HFFc6 (cell line): Measurements from ENCODE around the gene CCL20. TPM values are rescaled to one million over a fixed set of nuclear protein-coding genes. Genes with fewer than 3 reads are reported as not detected.

Source experiments
- DNase-seq: peaks from one replicate; pipeline ENCODE4 v3.0.0-alpha.2; 2018
- H3K27ac Mint-ChIP-seq: 2 replicates; pipeline ENCODE4 v1.8.0; 2020; ENCODE audit warnings: mild to moderate bottlenecking, mixed read lengths
- H3K27me3 Mint-ChIP-seq: 2 replicates; pipeline ENCODE4 v1.8.0; 2021; ENCODE audit warnings: mild to moderate bottlenecking, moderate library complexity, mixed read lengths; ENCODE audit not compliant: insufficient read depth
- H3K36me3 Mint-ChIP-seq: 2 replicates; pipeline ENCODE4 v1.8.0; 2021; ENCODE audit warnings: low read depth, mixed read lengths
- H3K4me1 Mint-ChIP-seq: 2 replicates; pipeline ENCODE4 v1.8.0; 2020; ENCODE audit warnings: low read depth, mixed read lengths
- H3K4me3 Mint-ChIP-seq: 2 replicates; pipeline ENCODE4 v1.8.0; 2020; ENCODE audit warnings: mild to moderate bottlenecking, moderate library complexity, mixed read lengths
- H3K9me3 Mint-ChIP-seq: 2 replicates; pipeline ENCODE4 v1.8.0; 2020; ENCODE audit warnings: mild to moderate bottlenecking, mixed read lengths
- CTCF ChIP-seq: fragments of 200-600 bp; sonication (generic); IDR thresholded peaks from 2 replicates; pipeline ENCODE4 v1.5.0; 2021; ENCODE audit warnings: antibody characterized with exemption, mild to moderate bottlenecking
- total RNA-seq, 6 experiments: library from RNA; stranded (reverse); fragmentation: NEBNext Ultra II Directional; extraction: Animal tissue kit (Norgen Biotek cat#: 25700); gene quantifications; 2 replicates in 1 of 6; 3 replicates in 5 of 6; pipeline ENCODE4 v1.2.3, GENCODE V29; 2021

Gene CCL20
- total RNA-seq, 6 experiments from 2014 or later = not detected

DNA sequence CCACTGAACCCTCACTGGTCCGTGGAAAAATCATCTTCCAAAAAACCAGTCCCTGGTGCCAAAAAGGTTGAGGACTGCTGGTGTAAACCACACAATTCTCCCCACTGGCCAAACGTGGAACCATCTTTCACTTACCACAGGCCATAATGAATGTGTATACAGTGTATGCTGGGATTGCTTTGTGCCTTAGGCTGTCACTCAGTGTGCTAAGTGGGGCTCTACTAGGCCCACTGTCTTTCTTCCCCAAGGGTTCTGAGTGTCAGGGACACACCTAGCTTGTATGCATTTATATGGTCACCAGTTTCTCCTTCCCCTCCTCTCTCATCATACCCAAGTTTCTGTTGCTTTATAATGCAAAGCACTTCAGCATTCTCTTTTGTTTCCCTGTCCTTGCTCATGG, 40.7 kb upstream of the CCL20 start:
- no peak for DNase-seq
- Mint-ChIP-seq H3K36me3 (no peaks in the 10 kb centered on the region), H3K27ac (no peak overlapping the region), H3K9me3 (no peaks in the 10 kb centered on the region), H3K4me3 (no peak overlapping the region), H3K27me3 (peaks cover 4% of the 10 kb centered on the region; the same call in 1 of the 2 replicates), H3K4me1 (no peaks in the 10 kb centered on the region)
- TF ChIP-seq CTCF = no peak

DNA sequence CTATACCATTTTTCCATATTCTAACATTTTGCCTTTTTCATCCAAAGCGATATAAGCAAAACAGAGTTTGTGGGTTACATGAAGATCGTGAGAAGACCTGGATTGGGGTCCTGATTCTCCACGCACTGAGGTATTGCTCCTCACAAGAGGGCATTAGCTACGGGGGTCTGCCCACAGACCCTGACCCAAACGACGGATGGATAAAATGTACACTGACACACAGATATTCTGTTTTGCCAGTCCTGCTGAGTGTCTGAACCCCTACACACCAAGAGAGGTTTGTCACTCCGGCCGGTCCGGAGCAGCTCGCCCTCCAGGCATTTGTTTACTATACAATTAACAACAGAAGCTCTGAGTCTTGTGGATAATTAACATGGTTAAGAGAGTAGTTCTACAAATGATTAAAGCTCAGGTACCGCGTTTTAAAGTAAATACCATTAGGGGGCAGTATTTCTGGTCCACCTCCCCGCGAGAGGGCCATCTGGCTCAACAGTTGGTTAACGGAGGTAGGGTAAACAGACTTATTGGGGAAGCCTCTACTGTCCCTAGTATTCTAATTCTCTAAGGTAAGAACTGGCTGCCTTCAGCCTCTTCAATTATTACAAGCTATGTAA, 39.5 kb upstream of the CCL20 start:
- H3K36me3 Mint-ChIP-seq = no peaks in the 10 kb centered on the region
- DNase-seq = no peak

GRCh38 chr2:227774895-227775842, 38.5 kb upstream of the CCL20 start:
- peaks cover 6% of the 10 kb centered on the region for H3K27me3 Mint-ChIP-seq
- H3K4me3 Mint-ChIP-seq = no peak overlapping the region
- H3K9me3 Mint-ChIP-seq = no peaks in the 10 kb centered on the region
- no peaks in the 10 kb centered on the region for H3K36me3 Mint-ChIP-seq
- no peak for DNase-seq
- H3K27ac Mint-ChIP-seq = no peak overlapping the region
- TF ChIP-seq CTCF = no peak
- H3K4me1 Mint-ChIP-seq = no peaks in the 10 kb centered on the region

More for the DNA sequence above, 39.5 kb upstream of the CCL20 start:
- peak; percentile 72 for TF ChIP-seq CTCF
- no peak overlapping the region for H3K27ac Mint-ChIP-seq
- H3K4me1 Mint-ChIP-seq = no peaks in the 10 kb centered on the region
- no peak overlapping the region for H3K4me3 Mint-ChIP-seq
- peaks cover 9% of the 10 kb centered on the region for H3K27me3 Mint-ChIP-seq
- no peaks in the 10 kb centered on the region for H3K9me3 Mint-ChIP-seq

GRCh38 chr2:227780981-227781615, 32.5 kb upstream of the CCL20 start:
- peaks cover 20% of the 10 kb centered on the region for H3K27me3 Mint-ChIP-seq
- no peak for TF ChIP-seq CTCF
- no peak overlapping the region for H3K4me3 Mint-ChIP-seq

GRCh38 chr2:227781841-227782240, 31.8 kb upstream of the CCL20 start:
- no peak overlapping the region for H3K27ac Mint-ChIP-seq
- peaks cover 20% of the 10 kb centered on the region for H3K27me3 Mint-ChIP-seq

More at GRCh38 chr2:227780981-227781615, 32.5 kb upstream of the CCL20 start:
- Mint-ChIP-seq H3K9me3 (no peaks in the 10 kb centered on the region), H3K4me1 (no peaks in the 10 kb centered on the region), H3K27ac (no peak overlapping the region), H3K36me3 (no peaks in the 10 kb centered on the region)
- no peak for DNase-seq

More at GRCh38 chr2:227781841-227782240, 31.8 kb upstream of the CCL20 start:
- DNase-seq = no peak
- Mint-ChIP-seq H3K4me1 (no peaks in the 10 kb centered on the region), H3K9me3 (no peaks in the 10 kb centered on the region), H3K4me3 (no peak overlapping the region), H3K36me3 (no peaks in the 10 kb centered on the region)
- no peak for TF ChIP-seq CTCF
